ES-I3 (cell line): ENCODE measurements around the gene SIGLEC12.

Source experiments
- H3K36me3 ChIP-seq: 2 replicates; pipeline ENCODE4 v1.6.1; 2013; ENCODE audit warnings: mild to moderate bottlenecking, low read length, control low read depth, moderate library complexity; ENCODE audit not compliant: insufficient read depth
- H3K4me1 ChIP-seq: 2 replicates; pipeline ENCODE4 v1.6.1; 2013; ENCODE audit warnings: mild to moderate bottlenecking, control low read depth, low read length; ENCODE audit not compliant: insufficient read depth
- H3K9ac ChIP-seq: 2 replicates; pipeline ENCODE4 v1.6.1; 2013; ENCODE audit warnings: low read depth, mild to moderate bottlenecking, low read length, moderate library complexity
- H3K9me3 ChIP-seq: 2 replicates; pipeline ENCODE4 v1.6.1; 2013; ENCODE audit warnings: mild to moderate bottlenecking, low read length, moderate library complexity; ENCODE audit not compliant: control insufficient read depth, insufficient read depth

Gene SIGLEC12

GRCh38 chr19:51501594-51502263, at the start of gene SIGLEC12:
SIGLEC12 (minus strand) TSS chr19:51501800; CDS start chr19:51501733, 67 bp downstream.
- Histone ChIP-seq H3K9me3 (no peaks in the 10 kb centered on the region), H3K9ac (no peak within 1 kb of the TSS), H3K4me1 (no peaks in the 10 kb centered on the region), H3K36me3 (no peaks in the 10 kb centered on the region)

- Histone ChIP-seq H3K4me1 (no peaks in the 10 kb centered on the region), H3K36me3 (no peaks in the 10 kb centered on the region), H3K9me3 (no peaks in the 10 kb centered on the region), H3K9ac (no peak overlapping the region)
Measured at GRCh38 chr19:51550848-51551672, 49.5 kb upstream of the SIGLEC12 start.

DNA sequence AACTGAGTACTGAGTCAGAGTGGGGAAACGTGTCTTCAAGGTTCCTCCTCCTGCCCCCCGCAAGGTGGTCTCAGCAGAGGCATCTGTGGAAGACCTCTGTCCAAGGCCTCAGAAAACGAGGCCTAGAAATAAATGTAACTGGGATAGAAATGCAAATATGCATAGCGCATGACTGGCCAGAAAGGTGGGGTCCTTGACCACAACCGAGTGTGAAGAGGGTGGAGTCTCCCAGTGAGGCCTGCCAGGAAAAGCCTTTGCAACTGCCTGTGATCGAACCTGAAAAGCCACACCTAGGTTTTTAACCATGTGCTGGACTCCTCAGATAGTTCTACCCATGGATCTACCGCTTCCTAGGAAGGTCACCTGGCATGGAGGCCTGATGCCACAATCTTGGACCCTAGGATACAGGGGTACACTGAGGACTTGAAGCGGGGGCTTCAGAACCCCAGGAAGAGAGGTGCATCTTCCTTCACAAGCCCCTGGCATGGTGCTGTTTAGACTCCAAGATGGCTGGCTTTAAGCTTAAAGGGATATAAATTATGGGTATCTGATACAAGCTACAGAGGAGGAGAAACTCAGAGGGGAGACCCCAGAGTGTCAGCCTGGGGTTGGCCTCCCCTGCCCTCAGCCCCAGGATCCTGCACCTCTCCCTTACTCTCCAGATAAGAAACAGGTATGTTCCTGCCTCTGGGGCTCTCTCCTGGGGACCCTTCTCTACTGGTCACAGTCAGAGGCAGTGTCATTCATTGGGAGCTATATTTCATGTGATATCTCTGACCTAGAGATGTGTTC, 48.1 kb upstream of the SIGLEC12 start:
- H3K4me1 ChIP-seq = no peaks in the 10 kb centered on the region
- no peak overlapping the region for H3K9ac ChIP-seq

GRCh38 chr19:51548891-51549305, 47.3 kb upstream of the SIGLEC12 start:
- no peak overlapping the region for H3K9ac ChIP-seq
- no peaks in the 10 kb centered on the region for H3K4me1 ChIP-seq
- no peaks in the 10 kb centered on the region for H3K9me3 ChIP-seq
- H3K36me3 ChIP-seq = no peaks in the 10 kb centered on the region

More for the DNA sequence above, 48.1 kb upstream of the SIGLEC12 start:
- H3K36me3 ChIP-seq = no peaks in the 10 kb centered on the region
- no peaks in the 10 kb centered on the region for H3K9me3 ChIP-seq

- no peak overlapping the region for H3K9ac ChIP-seq
- no peaks in the 10 kb centered on the region for H3K36me3 ChIP-seq
- H3K9me3 ChIP-seq = no peaks in the 10 kb centered on the region
- no peaks in the 10 kb centered on the region for H3K4me1 ChIP-seq
Measured at GRCh38 chr19:51548213-51548651, 46.6 kb upstream of the SIGLEC12 start.

- H3K36me3 ChIP-seq = no peaks in the 10 kb centered on the region
- H3K9ac ChIP-seq = no peak overlapping the region
- no peaks in the 10 kb centered on the region for H3K4me1 ChIP-seq
- H3K9me3 ChIP-seq = no peaks in the 10 kb centered on the region
Measured at GRCh38 chr19:51547397-51548212, 46.0 kb upstream of the SIGLEC12 start.

GRCh38 chr19:51546650-51547396, 45.2 kb upstream of the SIGLEC12 start:
- no peaks in the 10 kb centered on the region for H3K36me3 ChIP-seq
- H3K4me1 ChIP-seq = no peaks in the 10 kb centered on the region
- no peaks in the 10 kb centered on the region for H3K9me3 ChIP-seq
- no peak overlapping the region for H3K9ac ChIP-seq

DNA sequence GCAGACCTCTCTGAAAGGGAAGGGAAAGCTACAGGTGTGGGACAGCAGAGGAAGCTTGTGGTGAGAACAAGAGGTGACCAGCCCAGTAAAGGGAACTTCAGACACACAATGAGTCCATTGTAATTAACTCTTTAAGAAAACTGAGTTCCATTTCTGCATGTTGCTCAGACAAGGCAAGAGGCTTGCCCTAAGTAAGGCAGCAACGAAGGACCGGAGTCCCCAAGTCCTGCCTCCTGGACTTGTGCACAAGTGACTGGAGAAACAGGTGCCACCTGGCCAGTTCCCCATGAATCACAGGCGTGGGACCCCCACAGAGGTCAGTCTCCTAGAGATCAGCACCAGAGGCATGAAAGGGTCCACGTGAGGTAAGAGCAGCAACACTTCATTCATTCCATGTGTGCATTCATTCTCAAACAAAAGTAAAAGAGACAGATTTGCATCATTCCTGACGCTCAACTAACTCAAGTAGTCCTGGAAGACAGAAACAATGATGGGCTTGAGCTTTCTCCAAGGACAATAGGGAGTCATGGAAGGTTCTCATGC, 44.6 kb upstream of the SIGLEC12 start:
- no peak overlapping the region for H3K9ac ChIP-seq
- no peaks in the 10 kb centered on the region for H3K9me3 ChIP-seq
- H3K4me1 ChIP-seq = no peaks in the 10 kb centered on the region
- no peaks in the 10 kb centered on the region for H3K36me3 ChIP-seq

- Histone ChIP-seq H3K4me1 (no peaks in the 10 kb centered on the region), H3K9me3 (no peaks in the 10 kb centered on the region), H3K9ac (no peak overlapping the region), H3K36me3 (no peaks in the 10 kb centered on the region)
Measured at GRCh38 chr19:51544038-51544437, 42.4 kb upstream of the SIGLEC12 start.

GRCh38 chr19:51542699-51543098, 41.1 kb upstream of the SIGLEC12 start:
- Histone ChIP-seq H3K4me1 (no peaks in the 10 kb centered on the region), H3K9ac (no peak overlapping the region)

GRCh38 chr19:51541458-51542357, 40.1 kb upstream of the SIGLEC12 start:
- H3K4me1 ChIP-seq = no peaks in the 10 kb centered on the region
- H3K9ac ChIP-seq = no peak overlapping the region
- H3K9me3 ChIP-seq = no peaks in the 10 kb centered on the region
- no peaks in the 10 kb centered on the region for H3K36me3 ChIP-seq

More at GRCh38 chr19:51542699-51543098, 41.1 kb upstream of the SIGLEC12 start:
- Histone ChIP-seq H3K36me3 (no peaks in the 10 kb centered on the region), H3K9me3 (no peaks in the 10 kb centered on the region)

GRCh38 chr19:51539821-51540366, 38.3 kb upstream of the SIGLEC12 start:
- no peak overlapping the region for H3K9ac ChIP-seq
- H3K9me3 ChIP-seq = no peaks in the 10 kb centered on the region
- H3K4me1 ChIP-seq = no peaks in the 10 kb centered on the region
- H3K36me3 ChIP-seq = no peaks in the 10 kb centered on the region
